Measurements from ENCODE around the gene OR7C1.

Gene OR7C1

DNA sequence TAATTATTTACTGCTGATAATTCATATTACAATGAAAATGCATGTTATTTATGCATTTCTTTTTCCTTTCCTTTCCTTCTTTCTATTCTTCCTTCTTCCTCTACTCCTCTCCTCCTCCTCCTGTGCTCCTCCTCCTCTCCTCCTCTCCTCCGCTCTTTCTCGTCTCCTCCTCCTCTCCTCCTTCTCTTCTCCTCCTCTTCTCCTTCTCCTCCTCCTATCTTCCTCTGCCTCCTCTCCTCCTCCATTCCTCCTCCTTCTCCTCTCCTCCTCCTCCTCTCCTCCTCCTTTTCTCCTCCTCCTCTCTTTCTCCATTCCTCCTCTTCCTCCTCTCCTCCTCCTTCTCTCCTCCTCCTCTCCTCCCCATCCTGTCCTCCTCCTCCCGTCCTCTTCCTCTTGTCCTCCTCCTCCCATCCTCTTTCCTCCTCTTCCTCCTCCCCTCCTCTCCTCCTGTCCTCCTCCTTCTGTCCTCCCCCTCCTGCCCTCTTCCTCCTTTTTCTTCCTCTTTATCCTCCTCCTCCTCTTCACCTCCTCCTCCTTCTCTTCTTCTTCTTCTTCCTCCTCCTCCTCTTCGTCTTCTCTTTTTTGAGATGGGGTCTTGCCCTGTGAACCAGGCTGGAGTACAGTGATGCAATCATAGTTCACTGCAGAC is 71.4 kb downstream of the OR7C1 start:
- no peak for DNase-seq

DNA sequence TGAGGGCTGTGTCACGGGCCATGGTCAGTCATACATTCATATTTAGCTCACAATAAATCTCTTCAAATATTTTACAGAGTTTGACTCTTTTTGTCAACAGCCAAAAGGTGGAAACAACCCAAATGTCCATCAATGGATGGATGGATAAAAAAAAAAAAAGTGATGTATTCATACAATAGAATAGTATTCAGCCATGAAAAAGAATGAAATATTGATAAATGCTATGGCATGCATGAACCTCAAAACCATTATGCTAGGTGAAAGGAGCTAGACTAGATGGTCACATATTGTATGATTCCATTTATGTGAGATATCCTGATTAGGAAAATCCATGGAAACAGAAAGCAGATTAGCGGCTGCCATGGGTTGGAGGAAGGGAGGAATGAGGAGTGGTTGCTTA is 72.9 kb downstream of the OR7C1 start:
- no peak for DNase-seq

DNA sequence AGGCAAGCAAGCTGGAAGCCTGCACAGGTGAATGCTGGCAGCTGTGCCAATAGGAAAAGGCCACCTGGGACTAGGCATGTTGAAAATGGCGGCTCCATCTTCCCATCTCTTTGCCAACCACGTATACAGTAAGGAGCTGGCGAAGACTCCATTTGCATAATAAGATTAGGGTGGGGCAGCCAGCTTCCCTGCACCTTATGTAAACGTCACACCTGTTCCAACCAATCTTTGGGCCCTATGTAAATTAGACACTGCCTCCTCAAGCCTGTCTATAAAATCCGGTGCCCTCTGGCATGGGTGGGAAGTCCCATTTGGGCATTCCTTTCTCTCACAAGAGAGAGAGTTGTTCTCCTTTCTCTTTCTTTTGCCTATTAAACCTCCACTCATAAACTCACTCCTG is 73.4 kb downstream of the OR7C1 start:
- no peak for DNase-seq

DNA sequence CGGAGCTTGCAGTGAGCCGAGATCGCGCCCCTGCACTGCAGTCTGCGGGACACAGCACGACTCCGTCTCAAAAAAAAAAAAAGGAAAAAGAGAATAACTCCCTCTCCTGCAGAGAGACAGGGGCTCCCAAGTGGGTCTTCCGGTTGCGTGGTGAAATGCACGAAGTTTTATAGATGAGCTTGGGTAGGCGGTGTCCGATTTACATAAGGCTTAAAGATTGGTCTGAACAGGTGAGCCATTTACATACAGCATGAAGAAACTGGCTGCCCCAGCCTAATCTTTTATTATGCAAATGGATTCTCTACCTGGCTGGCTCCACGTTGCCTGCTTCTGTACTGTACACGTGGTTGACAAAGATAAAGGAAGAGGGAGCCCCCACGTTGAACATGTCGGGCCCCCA is 76.2 kb downstream of the OR7C1 start:
- no peak for DNase-seq

DNA sequence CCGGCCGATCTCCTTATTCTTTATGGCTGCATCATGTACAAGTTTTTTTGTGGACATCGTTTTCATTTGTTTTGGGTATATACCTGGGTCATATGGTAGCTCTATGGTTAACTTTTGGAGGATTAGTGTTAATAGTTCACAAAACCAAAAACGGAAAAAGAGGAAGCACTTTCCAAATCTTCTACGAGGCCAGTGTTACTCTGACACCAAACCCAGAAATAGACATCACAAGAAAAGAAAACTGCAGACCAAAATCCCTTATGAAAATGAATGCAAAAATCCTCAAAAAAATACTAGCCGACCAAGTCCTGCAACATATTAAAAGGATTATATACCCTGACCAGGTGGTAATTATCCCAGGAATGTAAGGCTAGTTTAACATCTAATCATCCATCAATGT is 86.4 kb downstream of the OR7C1 start:
- no peak for DNase-seq
